Activated naive CD8-positive, alpha-beta T cell treated with anti-CD3 and anti-CD28 coated beads, Interleukin-2, amount 50 U/mL, for 24 hours (primary cell): ENCODE results near the gene P2RX7.

ENCODE experiments used
- ATAC-seq: fragments of 150-1000 bp; cut with Tn5 transposase; one replicate; pipeline ENCODE4 v1.10.0; 2021
- DNase-seq: peaks from one replicate; pipeline ENCODE4 v3.0.0; 2021
- H3K27ac Mint-ChIP-seq: one replicate; pipeline ENCODE4 v1.8.0; 2021; ENCODE audit warnings: mild to moderate bottlenecking, mixed read lengths
- H3K27me3 Mint-ChIP-seq: one replicate; pipeline ENCODE4 v1.8.0; 2021; ENCODE audit warnings: mixed read lengths
- H3K36me3 Mint-ChIP-seq: one replicate; pipeline ENCODE4 v1.8.0; 2021; ENCODE audit warnings: low read depth, mixed read lengths
- H3K4me1 Mint-ChIP-seq: one replicate; pipeline ENCODE4 v1.8.0; 2021; ENCODE audit warnings: mixed read lengths
- H3K4me3 Mint-ChIP-seq: one replicate; pipeline ENCODE4 v1.8.0; 2021; ENCODE audit warnings: mild to moderate bottlenecking, moderate library complexity, mixed read lengths
- H3K9me3 Mint-ChIP-seq: one replicate; pipeline ENCODE4 v1.8.0; 2021; ENCODE audit warnings: mixed read lengths

Gene P2RX7

DNA sequence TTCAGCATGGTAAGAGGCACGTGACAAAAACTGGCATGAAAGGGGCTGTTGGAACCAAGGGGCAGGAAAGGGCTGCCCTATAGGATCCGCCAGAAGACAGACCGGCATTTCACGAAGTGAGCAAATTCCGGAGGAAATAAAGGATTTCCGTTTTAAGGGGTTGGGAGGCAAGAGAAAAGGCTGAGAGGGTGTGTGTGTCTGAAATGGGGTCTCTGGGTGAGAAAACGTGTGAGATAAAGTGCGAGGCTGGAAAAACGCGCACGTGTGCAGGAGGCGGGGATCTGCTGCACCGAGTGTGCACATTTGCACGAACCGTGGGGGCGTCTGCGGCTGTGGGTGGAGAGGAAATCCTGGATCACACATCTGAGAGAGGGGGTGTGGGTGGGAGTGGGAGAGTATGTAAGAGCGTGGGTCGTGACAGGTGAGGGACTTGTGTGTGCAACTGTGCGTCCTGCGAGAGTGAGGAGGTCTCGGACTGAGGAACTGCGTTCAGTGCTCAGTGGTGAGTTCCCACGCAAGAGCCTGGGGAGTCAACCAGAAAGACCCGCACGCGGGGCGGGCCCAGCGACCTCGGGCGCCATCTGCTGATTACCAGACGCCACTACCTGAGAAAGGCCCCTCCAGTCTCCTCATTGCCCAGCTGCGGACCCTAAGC is 37.0 kb upstream of the P2RX7 start:
- H3K36me3 Mint-ChIP-seq, result no peaks in the 10 kb centered on the region
- peak; percentile 82 for ATAC-seq
- peak overlapping the region; percentile 70 for H3K4me3 Mint-ChIP-seq
- peaks cover 17% of the 10 kb centered on the region for H3K27me3 Mint-ChIP-seq
- DNase-seq, result peak; percentile 82
- no peak overlapping the region for H3K27ac Mint-ChIP-seq
- peaks cover 8% of the 10 kb centered on the region for H3K9me3 Mint-ChIP-seq
- peaks cover 36% of the 10 kb centered on the region for H3K4me1 Mint-ChIP-seq

DNA sequence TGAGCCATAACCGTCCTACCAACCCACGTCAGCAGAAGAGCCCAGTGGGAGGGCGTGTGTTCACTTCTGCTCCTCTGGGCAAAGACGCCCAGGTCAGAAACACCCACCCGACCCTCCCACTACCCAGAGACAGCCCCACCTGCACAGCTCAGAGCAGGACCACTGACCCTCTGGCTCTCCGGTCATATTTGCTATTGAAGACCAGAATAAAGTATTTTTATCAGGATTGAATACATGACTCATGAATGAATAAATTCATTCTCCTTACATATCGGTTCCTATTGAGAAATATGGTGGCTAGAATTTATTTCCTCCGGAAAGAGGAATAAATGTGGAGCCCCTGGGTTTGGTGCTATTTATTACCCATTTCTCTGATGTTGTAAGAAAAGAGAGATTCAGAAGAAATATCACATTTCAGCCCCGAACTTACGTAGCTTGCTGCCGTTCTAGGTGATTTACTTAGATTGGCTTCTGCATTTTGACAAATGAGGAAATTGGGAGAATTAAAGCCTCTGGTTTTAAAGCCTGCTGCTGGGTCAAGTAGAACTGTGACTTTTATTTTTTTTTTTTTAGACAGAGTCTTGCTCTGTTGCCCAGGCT is 36.4 kb upstream of the P2RX7 start:
- Mint-ChIP-seq H3K4me1 (peaks cover 36% of the 10 kb centered on the region), H3K36me3 (no peaks in the 10 kb centered on the region), H3K27ac (no peak overlapping the region), H3K4me3 (peak overlapping the region; percentile 70), H3K9me3 (peaks cover 8% of the 10 kb centered on the region), H3K27me3 (peaks cover 17% of the 10 kb centered on the region)
- DNase-seq (no peak), ATAC-seq (no peak)

DNA sequence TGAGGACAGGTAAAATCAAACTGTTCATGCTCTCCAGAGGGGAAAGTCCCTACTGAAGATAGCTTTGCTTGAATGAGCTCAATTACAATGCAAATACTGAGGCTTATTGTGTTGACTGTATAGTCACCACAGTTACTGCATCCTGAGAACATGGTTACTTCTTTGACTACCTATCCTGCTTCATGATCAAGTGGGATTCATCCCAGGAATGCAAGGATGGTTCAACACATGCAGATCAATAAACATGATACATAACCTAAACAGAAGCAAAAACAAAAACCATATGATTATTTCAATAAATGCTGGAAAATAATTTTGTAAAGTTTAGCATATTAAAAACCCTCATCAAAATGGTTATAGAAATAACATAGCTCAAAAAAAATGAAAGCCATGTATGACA is 32.9 kb upstream of the P2RX7 start:
- no peak overlapping the region for H3K27ac Mint-ChIP-seq

DNA sequence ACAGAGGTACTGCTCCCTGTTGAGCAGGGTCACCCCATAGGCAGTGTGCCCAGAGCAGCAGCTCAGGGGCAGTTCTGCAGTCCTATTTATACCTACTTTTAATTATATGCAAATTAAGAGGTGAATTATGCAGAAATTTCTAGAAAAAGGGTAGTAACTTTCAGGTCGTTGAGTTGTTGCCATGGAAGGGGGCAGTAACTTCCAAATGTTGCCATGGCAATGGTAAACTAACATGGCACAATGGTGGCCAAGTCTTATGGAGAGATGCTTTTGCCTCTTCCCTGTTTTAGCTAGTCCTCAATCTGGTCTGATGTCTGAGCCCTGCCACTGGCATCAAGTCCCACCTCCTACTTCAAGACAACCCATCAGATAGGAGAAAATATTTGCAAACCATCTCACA is 30.4 kb upstream of the P2RX7 start:
- Mint-ChIP-seq H3K27me3 (peaks cover 5% of the 10 kb centered on the region), H3K4me3 (no peak overlapping the region), H3K36me3 (no peaks in the 10 kb centered on the region), H3K9me3 (peaks cover 14% of the 10 kb centered on the region), H3K4me1 (no peaks in the 10 kb centered on the region), H3K27ac (no peak overlapping the region)
- ATAC-seq (no peak), DNase-seq (no peak)

More for the DNA sequence above, 32.9 kb upstream of the P2RX7 start:
- Mint-ChIP-seq H3K4me1 (peaks cover 15% of the 10 kb centered on the region), H3K27me3 (peaks cover 12% of the 10 kb centered on the region), H3K9me3 (peaks cover 10% of the 10 kb centered on the region), H3K36me3 (no peaks in the 10 kb centered on the region), H3K4me3 (no peak overlapping the region)
- DNase-seq (no peak), ATAC-seq (no peak)

DNA sequence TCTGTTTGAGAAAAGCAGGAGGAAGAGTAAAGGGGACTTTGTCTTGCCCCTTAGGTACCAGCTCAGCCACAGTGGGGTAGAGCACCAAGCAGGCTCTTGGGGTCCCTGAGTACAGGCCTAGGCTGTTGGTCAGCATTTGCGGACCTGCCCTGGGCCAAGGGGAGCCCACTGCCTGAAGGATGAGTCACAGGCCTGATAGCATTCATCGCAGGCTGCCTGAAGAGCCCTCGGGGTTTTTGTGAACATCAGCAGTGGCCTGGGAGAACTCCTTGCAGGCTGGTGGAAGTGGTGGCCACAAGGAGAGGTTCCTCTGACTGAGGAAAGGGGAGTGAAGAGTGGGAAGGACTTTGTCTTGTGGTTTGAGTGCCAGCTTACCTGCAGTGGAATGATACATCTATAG is 25.0 kb upstream of the P2RX7 start:
- ATAC-seq (no peak), DNase-seq (no peak)
- peaks cover 5% of the 10 kb centered on the region for H3K9me3 Mint-ChIP-seq
- H3K4me3 Mint-ChIP-seq, result no peak overlapping the region
- no peaks in the 10 kb centered on the region for H3K36me3 Mint-ChIP-seq
- no peaks in the 10 kb centered on the region for H3K27me3 Mint-ChIP-seq
- peaks cover 3% of the 10 kb centered on the region for H3K4me1 Mint-ChIP-seq
- no peak overlapping the region for H3K27ac Mint-ChIP-seq

DNA sequence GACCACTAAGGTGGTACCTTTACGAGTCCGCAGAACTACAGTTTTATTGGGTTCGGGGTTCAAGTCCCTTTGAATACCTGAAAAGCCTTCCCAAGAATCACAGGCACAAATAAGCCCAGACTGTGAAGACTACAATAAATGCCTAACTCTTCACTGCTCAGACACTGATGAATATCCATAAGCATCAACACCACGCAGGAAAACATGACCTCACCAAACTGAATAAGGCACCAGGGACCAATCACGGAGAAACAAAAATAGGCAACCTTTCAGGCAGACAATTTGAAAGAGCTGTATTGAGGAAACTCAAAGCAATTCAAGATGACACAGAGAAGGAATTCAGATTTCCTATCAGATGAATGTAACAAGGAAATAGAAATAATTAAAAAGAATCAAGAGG is 24.2 kb upstream of the P2RX7 start:
- ATAC-seq (no peak), DNase-seq (no peak)
- peaks cover 5% of the 10 kb centered on the region for H3K9me3 Mint-ChIP-seq
- H3K27me3 Mint-ChIP-seq, result no peaks in the 10 kb centered on the region
- no peak overlapping the region for H3K4me3 Mint-ChIP-seq
- H3K27ac Mint-ChIP-seq, result no peak overlapping the region
- peaks cover 3% of the 10 kb centered on the region for H3K4me1 Mint-ChIP-seq
- H3K36me3 Mint-ChIP-seq, result no peaks in the 10 kb centered on the region

DNA sequence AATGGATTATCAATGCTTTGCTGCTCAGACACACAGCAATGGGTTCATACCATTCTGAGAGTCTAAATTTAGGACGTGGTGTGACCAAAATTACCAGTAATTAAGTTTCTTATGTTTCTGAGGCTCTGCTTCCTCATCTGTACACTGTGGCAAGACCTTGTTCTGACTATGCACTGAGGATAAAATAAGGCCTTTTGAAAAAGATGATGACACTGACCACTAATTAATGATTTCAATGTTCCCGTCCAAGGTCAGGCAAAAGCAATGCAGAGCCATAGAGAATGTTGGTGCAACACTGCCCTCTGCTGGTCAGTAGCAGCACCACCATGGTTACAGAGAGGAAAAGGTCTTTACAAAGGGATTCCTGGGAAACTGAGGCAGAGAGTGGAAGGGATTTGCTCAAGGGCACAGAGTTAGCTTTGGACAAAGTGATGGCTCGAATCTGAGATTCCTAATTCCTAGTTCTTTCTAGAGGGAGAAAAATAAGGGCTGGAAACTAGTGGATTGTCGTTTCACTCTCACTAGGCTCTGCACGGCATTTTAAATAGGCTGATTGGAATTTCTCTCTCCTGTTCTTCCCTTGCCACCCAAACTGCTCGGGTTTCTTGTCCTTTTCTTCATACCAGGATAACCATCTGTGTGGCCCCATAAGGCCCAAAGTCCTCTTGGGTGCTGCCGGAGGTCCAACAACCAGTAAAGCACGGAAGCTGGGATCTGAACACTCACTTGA is 22.3 kb upstream of the P2RX7 start:
- ATAC-seq, result peak; percentile 66
- peak; percentile 68 for DNase-seq
- Mint-ChIP-seq H3K4me1 (peaks cover 3% of the 10 kb centered on the region), H3K9me3 (no peaks in the 10 kb centered on the region), H3K4me3 (no peak overlapping the region), H3K27me3 (no peaks in the 10 kb centered on the region), H3K27ac (no peak overlapping the region), H3K36me3 (no peaks in the 10 kb centered on the region)

DNA sequence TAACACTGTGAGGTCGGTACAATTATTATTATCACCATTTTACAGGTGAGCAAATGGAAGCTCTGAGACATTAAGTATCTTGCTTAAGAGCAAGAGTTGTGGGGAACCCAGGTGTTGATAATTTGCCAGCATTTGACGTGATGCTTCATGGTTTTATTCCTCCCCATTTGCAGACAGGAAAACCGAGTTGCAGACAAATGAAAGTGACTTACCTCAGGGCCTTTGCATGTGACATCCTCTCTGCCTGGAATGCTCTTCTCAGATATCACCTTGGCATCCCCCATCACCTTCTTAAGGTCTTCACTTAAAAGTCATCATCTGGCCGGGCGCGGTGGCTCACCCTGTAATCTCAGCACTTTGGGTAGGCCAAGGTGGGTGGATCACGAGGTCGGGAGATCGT is 21.0 kb upstream of the P2RX7 start:
- Mint-ChIP-seq H3K9me3 (no peaks in the 10 kb centered on the region), H3K27me3 (no peaks in the 10 kb centered on the region), H3K36me3 (no peaks in the 10 kb centered on the region), H3K4me3 (no peak overlapping the region), H3K4me1 (peaks cover 3% of the 10 kb centered on the region), H3K27ac (no peak overlapping the region)
- ATAC-seq (no peak), DNase-seq (no peak)

DNA sequence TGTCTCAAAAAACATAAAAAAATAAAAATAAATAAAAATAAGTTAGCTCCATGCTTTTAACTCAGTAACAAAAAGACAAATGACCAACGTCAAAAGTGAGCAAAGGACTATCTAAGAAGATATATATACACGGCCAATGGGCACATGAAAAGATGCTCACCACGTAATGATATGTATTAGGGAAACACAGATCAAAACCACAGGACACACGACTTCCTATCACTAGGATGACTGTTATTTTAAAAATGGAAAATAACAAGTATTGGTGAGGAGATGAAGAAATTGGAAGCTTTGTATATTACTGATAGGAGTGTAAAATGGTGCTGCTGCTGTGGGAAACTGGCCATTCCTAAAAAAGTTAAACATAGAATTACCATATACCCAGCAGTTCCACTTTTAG is 20.2 kb upstream of the P2RX7 start:
- H3K4me3 Mint-ChIP-seq, result no peak overlapping the region
- ATAC-seq (no peak), DNase-seq (no peak)
- peaks cover 3% of the 10 kb centered on the region for H3K4me1 Mint-ChIP-seq
- no peaks in the 10 kb centered on the region for H3K27me3 Mint-ChIP-seq
- no peaks in the 10 kb centered on the region for H3K9me3 Mint-ChIP-seq
- no peaks in the 10 kb centered on the region for H3K36me3 Mint-ChIP-seq
- no peak overlapping the region for H3K27ac Mint-ChIP-seq

DNA sequence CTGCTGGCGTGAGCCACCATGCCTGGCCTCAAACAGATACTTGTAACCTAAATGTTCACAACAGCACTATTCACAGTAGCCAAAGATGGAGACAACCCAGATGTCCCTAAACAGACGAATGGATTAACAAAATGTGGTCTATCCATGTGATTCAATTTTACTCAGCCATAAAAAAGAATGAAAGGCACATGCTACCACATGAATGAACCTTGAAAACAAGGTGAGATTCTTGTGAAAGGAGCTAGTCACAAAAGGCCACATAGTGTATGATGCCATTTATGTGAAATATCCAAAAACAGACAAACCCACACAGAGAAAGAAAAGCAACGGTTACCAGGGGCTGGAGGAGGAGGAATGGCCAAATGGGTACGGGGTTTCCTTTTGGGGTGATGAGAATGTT is 19.6 kb upstream of the P2RX7 start:
- ATAC-seq (no peak), DNase-seq (no peak)
- Mint-ChIP-seq H3K27ac (no peak overlapping the region), H3K36me3 (no peaks in the 10 kb centered on the region), H3K4me3 (no peak overlapping the region), H3K27me3 (no peaks in the 10 kb centered on the region), H3K9me3 (no peaks in the 10 kb centered on the region), H3K4me1 (peaks cover 3% of the 10 kb centered on the region)

DNA sequence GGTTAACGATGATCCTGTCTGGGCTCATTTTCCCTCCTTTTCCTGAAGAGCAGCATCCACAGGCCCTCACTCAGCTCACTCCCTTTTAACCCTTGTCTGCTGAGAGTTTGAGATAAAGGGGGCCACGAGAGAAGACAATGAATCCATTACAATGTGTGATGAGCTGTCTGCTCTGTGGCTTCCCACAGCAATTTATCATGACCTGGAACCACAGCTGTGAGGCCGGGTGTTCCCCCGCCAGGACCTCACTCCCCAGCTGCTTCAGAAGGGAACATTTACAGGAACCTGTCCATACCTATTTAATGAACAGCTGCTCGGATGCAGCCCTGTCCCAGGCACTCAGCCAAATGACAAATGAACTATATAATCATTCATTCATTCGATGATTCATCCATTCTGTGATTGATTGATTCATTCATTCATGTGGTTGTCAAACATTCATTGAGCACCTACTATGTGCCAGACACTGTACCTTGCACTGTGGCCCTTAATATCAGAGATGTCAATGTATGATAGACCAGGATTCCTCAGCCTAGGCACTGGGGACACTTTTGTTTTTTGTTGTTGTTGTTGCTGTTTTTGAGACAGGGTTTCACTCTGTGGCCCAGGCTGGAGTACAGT is 18.5 kb upstream of the P2RX7 start:
- Mint-ChIP-seq H3K27ac (no peak overlapping the region), H3K9me3 (no peaks in the 10 kb centered on the region), H3K4me3 (no peak overlapping the region), H3K4me1 (peaks cover 3% of the 10 kb centered on the region), H3K36me3 (no peaks in the 10 kb centered on the region), H3K27me3 (no peaks in the 10 kb centered on the region)
- DNase-seq (no peak), ATAC-seq (peak; percentile 52)

DNA sequence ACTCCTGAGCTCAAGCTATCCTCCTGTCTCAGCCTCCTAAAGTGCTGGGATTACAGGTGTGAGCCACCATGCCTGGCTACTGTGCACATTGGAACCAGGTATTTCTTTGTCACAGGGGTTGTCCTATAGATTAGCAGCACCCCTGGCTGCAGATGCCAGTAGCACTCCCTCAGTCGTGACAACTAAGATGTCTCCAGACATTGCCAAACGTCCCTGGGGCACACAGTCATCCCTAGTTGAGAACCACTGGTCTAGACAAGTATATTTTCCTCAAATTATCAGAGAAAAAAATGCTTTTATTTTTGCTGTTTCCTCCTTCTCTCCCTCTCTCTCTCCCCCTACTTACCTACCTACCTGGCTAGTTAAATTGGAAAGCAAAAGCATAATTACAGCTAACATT is 17.9 kb upstream of the P2RX7 start:
- H3K27me3 Mint-ChIP-seq, result no peaks in the 10 kb centered on the region
- H3K4me3 Mint-ChIP-seq, result no peak overlapping the region
- ATAC-seq, result no peak
- DNase-seq, result no peak
- H3K36me3 Mint-ChIP-seq, result no peaks in the 10 kb centered on the region
- H3K4me1 Mint-ChIP-seq, result peaks cover 3% of the 10 kb centered on the region
- no peak overlapping the region for H3K27ac Mint-ChIP-seq
- H3K9me3 Mint-ChIP-seq, result no peaks in the 10 kb centered on the region

DNA sequence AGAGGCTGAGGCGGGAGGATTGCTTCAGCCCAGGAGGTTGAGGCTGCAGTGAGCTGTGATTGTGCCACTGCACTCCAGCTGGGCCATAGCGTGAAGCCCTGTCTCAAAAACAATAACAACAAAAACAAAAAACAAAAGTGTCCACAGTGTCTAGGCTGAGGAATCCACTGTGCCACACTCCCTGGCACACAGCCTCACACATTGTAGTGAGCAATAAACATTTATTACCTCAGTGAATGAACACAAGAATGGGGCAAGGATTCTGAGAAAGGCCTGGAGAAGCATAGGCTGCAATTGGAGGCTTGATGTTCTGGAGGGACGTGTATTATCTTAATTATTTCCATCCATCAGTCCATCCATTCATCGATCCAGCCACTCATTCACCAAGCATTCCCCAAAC is 17.1 kb upstream of the P2RX7 start:
- Mint-ChIP-seq H3K4me3 (no peak overlapping the region), H3K4me1 (no peaks in the 10 kb centered on the region), H3K9me3 (no peaks in the 10 kb centered on the region), H3K36me3 (no peaks in the 10 kb centered on the region), H3K27me3 (no peaks in the 10 kb centered on the region), H3K27ac (no peak overlapping the region)
- ATAC-seq (no peak), DNase-seq (no peak)

DNA sequence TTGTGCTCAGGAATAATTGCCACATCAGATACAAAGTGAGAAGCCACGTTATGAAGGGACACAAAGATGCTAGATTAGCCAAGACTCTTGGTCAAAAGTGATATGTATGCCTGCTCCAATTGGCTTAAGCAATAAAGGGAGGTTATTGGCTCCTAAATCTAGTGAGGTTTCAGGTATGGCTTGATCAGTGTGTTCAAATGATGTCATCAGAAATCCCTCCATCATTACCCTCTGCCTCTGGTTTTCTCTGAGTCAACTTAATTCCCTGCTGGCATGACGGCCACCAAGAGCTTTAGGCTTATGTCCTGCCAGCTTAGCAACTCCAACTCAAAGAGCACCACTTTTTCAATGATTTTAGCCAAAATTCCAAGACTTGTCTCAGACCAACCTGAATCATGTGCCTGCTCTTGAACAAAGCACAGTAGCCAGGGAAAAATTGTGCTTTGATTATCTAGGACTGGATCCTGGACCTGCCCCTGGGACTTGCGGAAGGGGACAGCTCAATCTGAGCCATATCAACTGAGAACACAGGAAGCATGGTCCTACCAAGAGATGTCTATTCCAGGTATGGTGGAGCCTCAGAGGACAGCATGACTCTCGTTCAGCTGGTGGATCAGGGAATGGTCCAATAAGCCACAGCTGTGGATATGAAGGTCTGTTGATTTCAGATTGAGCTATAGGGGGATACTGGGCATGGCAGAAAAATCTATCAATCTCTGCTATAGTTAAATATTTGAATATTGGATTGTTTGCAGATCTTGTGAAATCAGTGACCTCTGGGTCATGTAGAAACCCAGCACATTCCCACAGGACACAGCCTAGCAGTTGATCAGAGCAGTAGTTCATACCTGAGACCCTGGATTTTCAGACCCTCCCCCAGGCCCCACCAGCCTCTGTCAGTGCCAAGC is 16.1 kb upstream of the P2RX7 start:
- DNase-seq (no peak), ATAC-seq (no peak)
- Mint-ChIP-seq H3K36me3 (no peaks in the 10 kb centered on the region), H3K4me1 (no peaks in the 10 kb centered on the region), H3K9me3 (no peaks in the 10 kb centered on the region), H3K4me3 (no peak overlapping the region), H3K27ac (no peak overlapping the region), H3K27me3 (no peaks in the 10 kb centered on the region)
